GM04503 (cell line): ENCODE measurements around the gene GPR139.
A peak's percentile ranks its signal among the peaks of the same experiment; 100 is the strongest.

ENCODE experiments used
- DNase-seq: peaks from one replicate; pipeline ENCODE4 v3.0.0-alpha.2; 2012; ENCODE audit warnings: low read depth

The GPR139 gene

GRCh38 chr16:20073203-20074098, at the start of gene GPR139:
Gene GPR139, minus strand, starts transcription at chr16:20073890. Its CDS starts 274 bp downstream, at chr16:20073616.
- no peak for DNase-seq

- DNase-seq, result no peak
These were observed 48.3 kb upstream of the GPR139 start for GRCh38 chr16:20122011-20122410.

DNA sequence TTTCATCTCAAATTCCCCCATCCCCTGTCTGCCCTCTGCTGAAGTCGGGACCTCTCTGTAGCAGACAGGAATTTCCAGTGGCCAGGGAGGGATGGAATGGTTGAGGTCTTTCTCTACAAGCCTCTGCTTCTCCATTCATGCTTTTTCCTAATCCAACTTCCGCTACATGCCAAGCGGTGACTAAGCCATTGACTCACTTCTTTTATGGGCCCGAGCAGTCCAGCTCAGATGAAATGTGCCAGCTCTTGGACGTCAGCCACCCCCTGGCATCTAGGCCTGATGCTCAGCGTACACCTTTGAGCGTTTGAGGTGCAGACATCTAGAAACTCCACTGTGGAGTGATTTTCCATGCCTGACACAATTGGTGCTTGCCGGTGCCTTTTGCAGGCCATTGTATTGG, 40.7 kb upstream of the GPR139 start:
- DNase-seq, result peak; percentile 0

DNA sequence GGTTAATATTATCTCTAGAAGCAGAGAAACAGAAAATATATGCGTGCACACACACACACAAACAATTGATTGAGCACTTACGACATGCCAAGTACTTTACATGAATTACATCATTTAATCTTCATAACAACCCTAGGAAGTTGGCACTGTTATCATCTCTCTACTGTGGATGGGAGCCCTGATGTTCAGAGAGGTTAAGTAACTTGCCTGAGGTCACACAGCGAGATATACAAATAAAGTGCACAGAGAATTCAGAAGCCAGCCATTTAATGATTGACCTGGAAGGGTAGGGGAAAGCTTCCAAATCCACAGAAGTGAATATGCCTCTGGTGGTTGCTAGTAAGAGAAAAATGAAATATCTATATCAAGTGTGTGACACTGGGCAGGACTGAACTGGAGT, 37.5 kb upstream of the GPR139 start:
- no peak for DNase-seq

DNA sequence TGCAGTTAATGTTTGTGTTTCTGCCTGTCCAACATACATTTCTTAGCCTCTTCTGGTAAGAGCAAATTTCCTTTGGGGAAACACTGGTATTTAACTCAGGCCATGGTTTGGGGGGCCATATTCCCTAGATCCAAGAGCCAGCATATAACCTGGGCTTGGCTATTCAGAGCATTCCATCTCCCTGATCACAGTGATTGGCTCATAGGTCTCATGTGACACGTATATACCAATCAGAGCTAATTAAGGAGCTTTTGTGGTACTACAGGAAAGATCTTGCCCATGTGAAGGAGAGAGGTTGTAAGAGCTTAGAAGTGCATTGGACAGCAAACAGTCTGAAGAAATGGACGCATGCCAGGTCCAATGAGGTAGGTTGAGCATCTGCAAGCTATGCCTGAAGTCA, 33.4 kb upstream of the GPR139 start:
- DNase-seq, result no peak

DNA sequence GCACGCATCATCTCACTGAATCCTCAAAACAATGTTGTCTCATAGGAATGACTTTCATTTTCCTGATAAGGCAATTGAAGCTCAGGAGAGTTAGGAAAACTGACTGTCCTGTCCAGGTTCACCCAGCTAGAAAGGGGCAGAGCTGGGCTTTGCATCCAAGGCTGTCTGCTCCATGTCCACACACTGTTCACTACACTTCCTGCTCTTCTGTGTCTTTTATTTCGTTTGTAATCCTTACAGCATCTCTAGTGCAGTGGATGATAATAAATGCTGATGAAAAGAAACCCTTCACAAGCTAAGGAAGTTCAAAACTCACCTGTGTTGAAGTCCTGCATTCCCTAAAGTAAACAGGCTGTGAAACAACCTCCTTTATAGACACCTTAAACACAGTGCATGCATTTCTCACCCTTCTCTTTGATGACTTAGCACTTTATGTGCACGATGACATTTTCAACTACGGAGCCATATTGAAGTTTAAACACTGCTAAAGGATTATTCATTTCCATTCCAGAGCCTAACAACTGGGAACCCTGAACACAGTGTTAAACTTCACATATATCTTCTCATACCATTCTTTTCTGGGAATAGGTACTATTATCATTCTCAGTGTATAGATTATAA, 31.0 kb upstream of the GPR139 start:
- DNase-seq, result no peak

- no peak for DNase-seq
These were observed 28.8 kb upstream of the GPR139 start for GRCh38 chr16:20102521-20102920.

- no peak for DNase-seq
These were observed 28.3 kb upstream of the GPR139 start for GRCh38 chr16:20102021-20102420.

- no peak for DNase-seq
These were observed 25.7 kb upstream of the GPR139 start for GRCh38 chr16:20099375-20099774.

- DNase-seq, result no peak
These were observed 20.5 kb upstream of the GPR139 start for GRCh38 chr16:20094157-20094556.

DNA sequence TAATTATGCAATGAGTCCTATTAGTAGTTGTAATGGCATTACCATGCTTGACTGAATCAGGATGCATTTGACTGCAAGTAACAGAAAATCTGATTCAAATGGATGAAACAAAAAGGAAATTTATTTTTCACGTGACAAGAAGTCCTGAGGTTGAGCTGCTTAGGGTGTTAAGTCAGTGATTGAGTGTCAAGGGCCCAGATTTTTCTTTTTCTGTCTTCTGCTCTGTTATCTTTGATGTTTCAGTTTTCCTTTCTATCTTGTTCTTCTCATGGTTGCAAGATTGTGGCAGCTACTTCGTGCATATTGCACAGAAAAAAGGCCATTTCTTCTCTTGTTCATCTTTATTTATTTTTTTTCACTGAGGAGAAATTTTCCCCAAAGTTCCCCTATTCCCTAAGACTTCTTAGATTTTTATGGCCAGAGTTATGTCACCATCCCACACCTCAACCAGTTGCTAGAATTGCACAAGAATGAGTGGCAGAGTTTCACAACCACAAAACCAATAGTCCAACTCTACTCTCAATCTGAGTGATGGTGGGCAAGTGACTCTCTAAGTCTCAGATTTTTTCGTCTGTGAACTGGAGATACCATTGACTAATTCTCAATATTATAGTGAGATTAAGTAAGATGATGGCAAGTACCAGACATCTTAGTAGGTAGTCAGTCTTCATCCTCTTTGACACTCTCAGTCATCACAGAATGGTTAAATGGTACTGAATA, 15.7 kb upstream of the GPR139 start:
- no peak for DNase-seq

- no peak for DNase-seq
These were observed 11.0 kb upstream of the GPR139 start for GRCh38 chr16:20084624-20085226.

DNA sequence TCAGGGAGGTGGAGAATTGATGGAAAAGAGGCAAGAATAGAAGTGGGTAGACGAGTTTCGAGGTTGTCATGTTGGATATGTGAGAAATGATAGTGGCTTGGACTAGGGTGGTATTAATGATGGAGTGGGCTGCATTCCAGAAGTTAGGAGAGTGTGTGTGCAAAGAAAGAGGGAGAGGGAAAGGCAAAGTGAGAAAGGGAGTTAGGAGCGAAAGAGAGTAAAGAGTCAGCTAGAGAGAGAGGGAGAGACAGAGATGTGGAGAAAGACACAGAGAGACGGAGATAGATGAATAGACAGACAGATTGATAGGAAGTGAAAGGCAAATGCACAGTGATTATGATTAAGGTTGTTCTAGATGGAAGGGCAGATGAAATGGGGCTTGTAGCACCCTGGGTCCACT, 5.4 kb upstream of the GPR139 start:
- no peak for DNase-seq

GRCh38 chr16:20075243-20075642, 1.6 kb upstream of the GPR139 start:
- no peak for DNase-seq

DNA sequence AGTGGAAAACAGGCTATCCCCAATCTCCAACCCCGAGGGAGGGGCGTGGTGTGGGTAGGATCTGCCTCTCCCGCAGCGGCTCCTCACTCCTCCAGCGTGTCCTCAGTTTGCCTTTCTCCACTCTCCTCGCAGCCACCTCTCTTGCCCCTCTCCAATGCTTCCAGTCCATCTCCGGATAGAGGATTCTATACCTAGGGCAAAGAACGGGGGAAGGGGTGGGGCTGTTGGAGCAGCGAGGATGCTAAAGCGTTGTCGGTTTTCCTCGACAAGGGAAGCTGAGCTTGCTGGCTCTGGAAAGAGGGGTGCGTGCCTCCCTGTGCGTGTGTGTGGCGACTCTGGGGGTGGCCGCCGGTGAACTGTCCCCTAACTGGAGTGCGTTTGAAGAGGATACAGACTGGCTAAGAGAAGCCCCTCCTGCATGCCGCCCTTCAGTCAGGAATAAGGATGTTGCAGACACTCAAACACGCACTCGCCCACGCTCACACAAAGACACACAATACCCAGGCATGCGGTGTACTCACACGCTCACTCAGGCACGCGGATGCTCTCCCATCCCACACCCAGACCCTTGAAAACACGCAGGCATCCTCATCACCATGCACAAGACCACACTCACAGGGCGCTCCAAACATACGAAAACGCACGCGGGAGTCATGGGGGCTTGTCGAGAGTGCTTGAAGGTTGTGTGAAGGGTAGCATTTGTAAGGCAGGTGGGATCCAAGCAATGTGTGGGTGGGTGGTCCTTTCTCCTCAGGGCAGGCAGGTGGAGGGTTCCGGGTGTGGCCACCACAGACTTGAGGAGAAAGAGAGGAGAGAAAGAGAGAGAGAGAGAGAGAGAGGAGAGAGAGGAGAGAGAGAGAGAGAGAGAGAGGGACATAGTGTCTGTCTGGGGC, 655 bp upstream of the GPR139 start:
- DNase-seq, result no peak

- DNase-seq, result no peak
These were observed 852 bp downstream of the GPR139 start for GRCh38 chr16:20072874-20073202.

- no peak for DNase-seq
These were observed 1.4 kb downstream of the GPR139 start for GRCh38 chr16:20072146-20072873.

DNA sequence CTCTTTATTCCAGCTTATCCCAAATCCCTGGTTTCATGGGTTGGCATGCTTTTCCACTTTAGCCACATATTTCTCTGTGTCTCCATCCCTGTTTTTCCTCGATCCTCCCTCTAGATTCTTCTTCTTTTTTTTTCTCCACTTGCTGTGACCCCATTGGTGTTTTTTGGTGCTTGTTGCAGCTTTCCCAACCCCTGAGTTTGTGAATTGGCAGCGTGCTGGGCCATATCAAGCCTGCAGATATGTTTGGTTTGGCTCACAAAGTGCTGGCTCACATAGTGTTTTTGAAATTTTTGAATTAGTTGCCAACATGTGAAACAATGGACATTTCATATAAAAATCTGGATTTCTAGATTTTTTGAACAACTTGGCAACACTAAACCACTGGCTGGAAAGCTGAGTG, 8.8 kb downstream of the GPR139 start:
- DNase-seq, result no peak

DNA sequence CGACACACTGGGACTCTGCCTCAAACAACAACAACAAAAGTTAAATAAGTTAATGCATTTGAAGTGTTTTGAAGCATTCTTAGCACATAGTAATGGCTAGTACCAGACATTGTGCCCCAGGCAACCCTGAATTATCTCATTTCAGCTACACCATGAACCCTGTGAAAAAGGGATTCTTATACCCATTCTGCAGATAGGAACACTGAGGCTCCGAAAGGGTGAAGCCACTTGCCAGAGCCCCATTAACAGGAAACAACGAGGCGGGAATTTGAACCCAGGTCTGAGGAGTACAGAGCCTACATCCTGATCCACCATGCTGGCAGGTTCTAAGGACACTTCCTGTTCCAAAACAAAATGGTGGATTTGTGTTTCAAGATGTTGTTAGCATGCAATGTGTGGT, 9.2 kb downstream of the GPR139 start:
- DNase-seq, result no peak

GRCh38 chr16:20061132-20061531, 12.6 kb downstream of the GPR139 start:
- no peak for DNase-seq

DNA sequence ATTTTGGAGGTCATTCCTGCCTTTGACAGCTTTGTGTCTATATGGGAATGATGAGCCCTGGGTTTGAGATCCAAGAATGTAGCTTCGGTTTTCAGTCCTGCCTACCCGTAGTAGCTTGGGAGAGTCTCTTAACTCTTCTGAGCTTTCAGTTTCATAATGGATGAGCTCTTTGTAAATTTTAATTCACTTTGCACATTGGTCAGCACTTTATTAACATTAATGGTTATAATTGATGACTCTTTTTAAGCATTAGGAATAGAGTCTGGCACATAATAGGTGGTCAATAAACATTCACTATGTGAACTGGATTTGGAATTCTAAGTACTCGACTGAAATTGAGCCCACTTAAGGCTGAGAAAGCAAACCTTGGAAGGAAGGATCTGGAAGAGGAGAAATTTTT, 17.3 kb downstream of the GPR139 start:
- no peak for DNase-seq
